Loucy (cell line): Measurements from ENCODE around the gene GNPDA2.

Experiments
- H2AFZ ChIP-seq: fragments of 200-600 bp; sonication (generic); 2 replicates; pipeline ENCODE4 v1.6.0; 2016; ENCODE audit warnings: antibody characterized with exemption, mild to moderate bottlenecking, low read length, moderate library complexity
- H3F3A ChIP-seq: fragments of 200-600 bp; 2 replicates; pipeline ENCODE4 v1.6.0; 2016; ENCODE audit warnings: antibody characterized with exemption, low read depth, mild to moderate bottlenecking
- H3K27me3 ChIP-seq: fragments of 200-600 bp; sonication (generic); 2 replicates; pipeline ENCODE4 v1.6.1; 2014; ENCODE audit warnings: low read length, mild to moderate bottlenecking; ENCODE audit not compliant: insufficient read depth, poor library complexity, severe bottlenecking
- H3K36me3 ChIP-seq: fragments of 200-600 bp; sonication (generic); 2 replicates; pipeline ENCODE4 v1.6.1; 2016; ENCODE audit warnings: low read length; ENCODE audit not compliant: insufficient read depth
- H3K4me1 ChIP-seq: fragments of 200-600 bp; sonication (generic); 2 replicates; pipeline ENCODE4 v1.5.1; 2014; ENCODE audit warnings: low read length, mild to moderate bottlenecking; ENCODE audit not compliant: insufficient read depth, poor library complexity, severe bottlenecking
- H3K4me2 ChIP-seq: fragments of 200-600 bp; sonication (generic); 2 replicates; pipeline ENCODE4 v1.6.0; 2014; ENCODE audit warnings: antibody characterized with exemption, low read length, low read depth, mild to moderate bottlenecking; ENCODE audit not compliant: poor library complexity, severe bottlenecking
- H3K4me3 ChIP-seq: fragments of 200-600 bp; sonication (generic); 2 replicates; pipeline ENCODE4 v1.5.1; 2014; ENCODE audit warnings: low read length, mild to moderate bottlenecking, mixed read lengths; ENCODE audit not compliant: poor library complexity, severe bottlenecking
- H3K79me2 ChIP-seq: fragments of 200-600 bp; sonication (generic); 2 replicates; pipeline ENCODE4 v1.6.1; 2014; ENCODE audit warnings: low read length; ENCODE audit not compliant: insufficient read depth
- H3K9ac ChIP-seq: fragments of 200-600 bp; sonication (generic); 2 replicates; pipeline ENCODE4 v1.6.0; 2014; ENCODE audit warnings: mild to moderate bottlenecking, low read depth, low read length, moderate library complexity; ENCODE audit not compliant: poor library complexity, severe bottlenecking
- H3K9me2 ChIP-seq: fragments of 200-600 bp; sonication (generic); replicated peaks from 2 replicates; pipeline ENCODE4 v1.6.1; 2016; ENCODE audit warnings: low read depth, low read length, mixed read lengths
- H3K9me3 ChIP-seq: fragments of 200-600 bp; sonication (generic); 2 replicates; pipeline ENCODE4 v1.6.1; 2014; ENCODE audit warnings: mild to moderate bottlenecking, antibody characterized with exemption, low read length, low read depth; ENCODE audit not compliant: insufficient read depth
- H4K20me1 ChIP-seq: fragments of 200-600 bp; sonication (generic); 2 replicates; pipeline ENCODE4 v1.6.0; 2014; ENCODE audit warnings: antibody characterized with exemption, low read length, mild to moderate bottlenecking; ENCODE audit not compliant: insufficient read depth, poor library complexity, severe bottlenecking
- CTCF ChIP-seq: fragments of 200-600 bp; sonication (generic); conservative IDR thresholded peaks from 2 replicates; pipeline ENCODE4 v1.5.1; 2014; ENCODE audit warnings: mild to moderate bottlenecking, antibody characterized with exemption, low read length
- EZH2phosphoT487 ChIP-seq: fragments of 200-600 bp; IDR thresholded peaks from 2 replicates; pipeline ENCODE4 v1.6.1; 2018; ENCODE audit warnings: antibody characterized with exemption, mild to moderate bottlenecking, moderate library complexity, borderline replicate concordance

Gene GNPDA2

GRCh38 chr4:44765116-44765515 lies 38.8 kb upstream of the GNPDA2 start:
- H3K9ac ChIP-seq, result no peak overlapping the region
- H3K79me2 ChIP-seq, result no peaks in the 10 kb centered on the region
- no peak overlapping the region for H3K4me3 ChIP-seq
- H4K20me1 ChIP-seq, result no peaks in the 10 kb centered on the region
- no peaks in the 10 kb centered on the region for H3K9me3 ChIP-seq
- no peaks in the 10 kb centered on the region for H3F3A ChIP-seq
- no peaks in the 10 kb centered on the region for H3K4me1 ChIP-seq
- H3K9me2 ChIP-seq, result no peaks in the 10 kb centered on the region
- no peak overlapping the region for H3K4me2 ChIP-seq
- no peaks in the 10 kb centered on the region for H3K36me3 ChIP-seq
- H2AFZ ChIP-seq, result no peak overlapping the region
- H3K27me3 ChIP-seq, result no peaks in the 10 kb centered on the region
- TF ChIP-seq EZH2phosphoT487 (no peak), CTCF (no peak)

GRCh38 chr4:44761306-44761705 lies 35.0 kb upstream of the GNPDA2 start:
- H3K9me2 ChIP-seq, result no peaks in the 10 kb centered on the region
- no peak overlapping the region for H3K9ac ChIP-seq
- H3K36me3 ChIP-seq, result no peaks in the 10 kb centered on the region
- H3K9me3 ChIP-seq, result no peaks in the 10 kb centered on the region
- H3F3A ChIP-seq, result no peaks in the 10 kb centered on the region
- no peaks in the 10 kb centered on the region for H3K27me3 ChIP-seq
- H3K4me3 ChIP-seq, result no peak overlapping the region
- no peaks in the 10 kb centered on the region for H3K4me1 ChIP-seq
- H3K79me2 ChIP-seq, result no peaks in the 10 kb centered on the region
- H2AFZ ChIP-seq, result peak overlapping the region; percentile 21; the same call in 1 of the 2 replicates
- TF ChIP-seq EZH2phosphoT487 (no peak), CTCF (no peak)
- no peaks in the 10 kb centered on the region for H4K20me1 ChIP-seq
- no peak overlapping the region for H3K4me2 ChIP-seq

- H3K9me3 ChIP-seq, result no peaks in the 10 kb centered on the region
- no peaks in the 10 kb centered on the region for H3K36me3 ChIP-seq
- H4K20me1 ChIP-seq, result no peaks in the 10 kb centered on the region
- H3K4me3 ChIP-seq, result no peak overlapping the region
- no peaks in the 10 kb centered on the region for H3K79me2 ChIP-seq
- no peaks in the 10 kb centered on the region for H3F3A ChIP-seq
- H3K9ac ChIP-seq, result no peak overlapping the region
- no peak for TF ChIP-seq EZH2phosphoT487
- peak; percentile 71 for TF ChIP-seq CTCF
- no peak overlapping the region for H3K4me2 ChIP-seq
- no peak overlapping the region for H2AFZ ChIP-seq
- H3K9me2 ChIP-seq, result no peaks in the 10 kb centered on the region
- no peaks in the 10 kb centered on the region for H3K4me1 ChIP-seq
- H3K27me3 ChIP-seq, result no peaks in the 10 kb centered on the region
Observed at GRCh38 chr4:44760142-44760898, 34.0 kb upstream of the GNPDA2 start.
